Stimulated activated naive CD4-positive, alpha-beta T cell (primary cell): ENCODE data around the gene EIF4G1.
"Not testable (repeated sequence)": the region's sequence is repeated elsewhere in the genome, so short reads cannot be mapped to it uniquely, and the experiment has no call there.

Source experiments
- DNase-seq, 6 experiments: peaks; one replicate each; lab custom pipeline; 2025; lab: John Stamatoyannopoulos, UW

Gene EIF4G1

GRCh38 chr3:184314363-184314699 is at the start of gene EIF4G1:
TSS of gene EIF4G1 (plus strand) at chr3:184314606. CDS start at chr3:184315797, 1,191 bp downstream.
- DNase-seq, result peak; percentile 86 to 90 (median 88)

GRCh38 chr3:184267249-184267648 is 47.2 kb upstream of the EIF4G1 start:
- DNase-seq, result not testable (repeated sequence)

GRCh38 chr3:184272269-184272668 is 42.1 kb upstream of the EIF4G1 start:
- DNase-seq, result no peak

GRCh38 chr3:184275381-184275701 is 39.1 kb upstream of the EIF4G1 start:
- DNase-seq, result no peak

GRCh38 chr3:184275961-184276910 is 38.2 kb upstream of the EIF4G1 start, which contains the start of gene ECE2:
TSS of gene ECE2 (plus strand) at chr3:184276022. CDS start at chr3:184276154, 132 bp downstream.
- no peak for DNase-seq

- DNase-seq, result no peak
Measured at GRCh38 chr3:184277366-184277765, 37.0 kb upstream of the EIF4G1 start.

- no peak for DNase-seq
Measured at GRCh38 chr3:184282941-184283340, 31.5 kb upstream of the EIF4G1 start.

GRCh38 chr3:184283681-184284080 is 30.7 kb upstream of the EIF4G1 start:
- no peak for DNase-seq

- DNase-seq, result no peak
Measured at GRCh38 chr3:184284696-184285095, 29.7 kb upstream of the EIF4G1 start.

- DNase-seq, result peak in 5 of 6 experiments; percentile 7 to 38 (median 20)
Measured at GRCh38 chr3:184289426-184289938, 24.9 kb upstream of the EIF4G1 start.

- no peak for DNase-seq
Measured at GRCh38 chr3:184290331-184290730, 24.1 kb upstream of the EIF4G1 start.

GRCh38 chr3:184291044-184291737 is 23.2 kb upstream of the EIF4G1 start:
- no peak for DNase-seq

- no peak for DNase-seq
Measured at GRCh38 chr3:184291738-184292445, 22.5 kb upstream of the EIF4G1 start.

GRCh38 chr3:184295771-184296170 is 18.6 kb upstream of the EIF4G1 start:
- no peak for DNase-seq

- no peak for DNase-seq
Measured at GRCh38 chr3:184296616-184297015, 17.8 kb upstream of the EIF4G1 start.

- DNase-seq, result peak; percentile 93 to 97 (median 96)
Measured at GRCh38 chr3:184298759-184299487, 15.5 kb upstream of the EIF4G1 start, which contains the start of gene PSMD2. TSS of gene PSMD2 (plus strand) at chr3:184299241. CDS start at chr3:184299267, 26 bp downstream.

GRCh38 chr3:184299488-184300377 is 14.7 kb upstream of the EIF4G1 start:
- DNase-seq, result no peak

GRCh38 chr3:184300378-184300720 is 14.1 kb upstream of the EIF4G1 start:
- no peak for DNase-seq

- DNase-seq, result no peak
Measured at GRCh38 chr3:184305577-184305976, 8.8 kb upstream of the EIF4G1 start.

- DNase-seq, result no peak
Measured at GRCh38 chr3:184306341-184306972, 7.9 kb upstream of the EIF4G1 start.
